Liver (tissue), 3 donors: ENCODE data around the gene SLC11A2.

Experiments
- ATF3 ChIP-seq: IDR thresholded peaks from 2 replicates; pipeline ENCODE4 v1.6.1; 2016; ENCODE audit warnings: antibody characterized with exemption
- CTCF ChIP-seq: fragments of 150-350 bp; IDR thresholded peaks from 2 replicates; pipeline ENCODE4 v1.5.1; 2017; ENCODE audit warnings: improper control_type of control experiment, low read depth, low read length; ENCODE audit not compliant: missing input control
- EGR1 ChIP-seq, 2 donors: IDR thresholded peaks; 2 replicates each; pipeline ENCODE4 v1.6.1; 2016 to 2018; ENCODE audit warnings: antibody characterized with exemption in 2 of 2, low read depth in 2 of 2
- GABPA ChIP-seq, 2 donors: IDR thresholded peaks in 1 of 2; conservative IDR thresholded peaks in 1 of 2; 2 replicates each; pipeline ENCODE4 v1.6.1; 2016; ENCODE audit warnings: antibody characterized with exemption in 2 of 2, mild to moderate bottlenecking in 1 of 2, moderate library complexity in 1 of 2
- HNF4A ChIP-seq, 2 donors: conservative IDR thresholded peaks; 2 replicates each; pipeline ENCODE4 v1.6.1; 2016; ENCODE audit warnings: antibody characterized with exemption in 2 of 2, mild to moderate bottlenecking in 2 of 2
- JUND ChIP-seq, 2 donors: IDR thresholded peaks; 2 replicates each; pipeline ENCODE4 v1.6.1; 2016; ENCODE audit warnings: antibody characterized with exemption in 2 of 2
- MAX ChIP-seq: IDR thresholded peaks from 2 replicates; pipeline ENCODE4 v1.6.1; 2016; ENCODE audit warnings: antibody characterized with exemption
- RAD21 ChIP-seq, 2 donors: IDR thresholded peaks; 2 replicates each; pipeline ENCODE4 v1.6.1; 2016; ENCODE audit warnings: antibody characterized with exemption in 2 of 2, mild to moderate bottlenecking in 2 of 2
- REST ChIP-seq: IDR thresholded peaks from 2 replicates; pipeline ENCODE4 v1.6.1; 2016; ENCODE audit warnings: antibody characterized with exemption, mild to moderate bottlenecking
- SP1 ChIP-seq: IDR thresholded peaks from 2 replicates; pipeline ENCODE4 v1.6.1; 2018; ENCODE audit warnings: antibody characterized with exemption, mild to moderate bottlenecking
- YY1 ChIP-seq: IDR thresholded peaks from 2 replicates; pipeline ENCODE4 v1.6.1; 2016; ENCODE audit warnings: antibody characterized with exemption, mild to moderate bottlenecking
- donor health status: healthy.
- donor health status: healthy.

GRCh38 chr12:51008329-51009055, 17.7 kb downstream of the SLC11A2 start:
- TF ChIP-seq CTCF = no peak
- no peak for TF ChIP-seq REST
- TF ChIP-seq MAX = no peak
- no peak for TF ChIP-seq GABPA (IDR thresholded peaks at IDR 0.05 in 1 of 2, conservative IDR thresholded peaks at IDR 0.05 in 1 of 2)
- no peak for TF ChIP-seq SP1
- no peak for TF ChIP-seq ATF3
- TF ChIP-seq EGR1 (IDR thresholded peaks at IDR 0.05; ENCODE audit: low read depth in 2 of 2) = no peak
- TF ChIP-seq YY1 = no peak
- no peak for TF ChIP-seq RAD21 (IDR thresholded peaks at IDR 0.05)
- no peak for TF ChIP-seq HNF4A (conservative IDR thresholded peaks at IDR 0.05)
- TF ChIP-seq JUND (IDR thresholded peaks at IDR 0.05) = no peak
